Panc1 (cell line): Measurements from ENCODE around the gene HS3ST5. TPM values are rescaled to one million over a fixed set of nuclear protein-coding genes. Genes with fewer than 3 reads are reported as not detected.

Experiments used
- ATAC-seq: fragments of 200-7000 bp; cut with Tn5 transposase; 2 replicates; pipeline ENCODE4 v1.9.1; 2020; ENCODE audit warnings: mild to moderate bottlenecking, moderate library complexity
- BruUV-seq: library from RNA; stranded (reverse); fragments of 400-500 nt; replicated peaks from 2 replicates; lab custom pipeline; 2021; lab: Mats Ljungman, UMichigan
- CTCF ChIA-PET: fragments of 300-600 bp; sonication (Branson Sonifier 250); formaldehyde crosslinking; loops from one replicate; lab custom pipeline; 2022; ENCODE audit warnings: antibody characterized with exemption; lab: Charles Lee
- POLR2A ChIA-PET: fragments of 300-600 bp; sonication (Branson Sonifier 250); formaldehyde crosslinking; loops from one replicate; lab custom pipeline; 2022; ENCODE audit warnings: antibody characterized with exemption; lab: Charles Lee
- DNase-seq: peaks from one replicate; pipeline ENCODE4 v3.0.0-alpha.2; 2010; ENCODE audit warnings: low read depth, low spot score
- H3K27ac ChIP-seq: 2 replicates; pipeline ENCODE4 v1.5.1; 2011; ENCODE audit warnings: mild to moderate bottlenecking, low read length, inconsistent platforms
- H3K27me3 ChIP-seq: fragments of 200-500 bp; sonication (Bioruptor generic); 2 replicates; pipeline ENCODE4 v1.6.0; 2014; ENCODE audit warnings: low read length, inconsistent platforms; ENCODE audit not compliant: control insufficient read depth, insufficient read depth
- H3K36me3 ChIP-seq: fragments of 200-500 bp; sonication (Bioruptor generic); 2 replicates; pipeline ENCODE4 v1.5.1; 2014; ENCODE audit warnings: inconsistent platforms, mild to moderate bottlenecking, low read length, moderate library complexity; ENCODE audit not compliant: control insufficient read depth, insufficient read depth
- H3K4me1 ChIP-seq: 2 replicates; pipeline ENCODE4 v1.5.1; 2011; ENCODE audit warnings: inconsistent platforms, mild to moderate bottlenecking, low read length, moderate library complexity; ENCODE audit not compliant: control insufficient read depth, insufficient read depth
- H3K4me3 ChIP-seq, 2 experiments: 2 replicates each; pipeline ENCODE4 v1.5.1; 2011 to 2012; ENCODE audit warnings: low read depth in 2 of 2, low read length in 2 of 2, mild to moderate bottlenecking in 2 of 2, inconsistent platforms in 1 of 2, moderate library complexity in 1 of 2
- H3K9me3 ChIP-seq: fragments of 200-500 bp; sonication (Bioruptor generic); 2 replicates; pipeline ENCODE4 v1.5.1; 2014; ENCODE audit warnings: low read depth, mild to moderate bottlenecking, inconsistent platforms, low read length, moderate library complexity; ENCODE audit not compliant: control insufficient read depth, insufficient read depth
- POLR2AphosphoS5 ChIP-seq: IDR thresholded peaks from 2 replicates; pipeline ENCODE4 v1.6.1; 2012; ENCODE audit warnings: mild to moderate bottlenecking, low read depth, low read length, moderate library complexity
- REST ChIP-seq, 2 experiments: IDR thresholded peaks; 2 replicates each; pipeline ENCODE4 v1.6.1; 2011 to 2012; ENCODE audit warnings: low read depth in 2 of 2, control low read depth in 1 of 2, low read length in 1 of 2, mild to moderate bottlenecking in 1 of 2, moderate library complexity in 1 of 2; ENCODE audit not compliant: insufficient read depth in 1 of 2
- SIN3A ChIP-seq: IDR thresholded peaks from 2 replicates; pipeline ENCODE4 v1.6.1; 2012; ENCODE audit warnings: low read depth, mild to moderate bottlenecking, low read length, moderate library complexity, borderline replicate concordance; ENCODE audit not compliant: insufficient read depth
- TCF7L2 ChIP-seq: IDR thresholded peaks from 2 replicates; pipeline ENCODE4 v1.6.1; 2011; ENCODE audit warnings: mild to moderate bottlenecking, low read depth, low read length, inconsistent platforms
- in situ Hi-C: cut with HindIII; loops from 2 replicates; pipeline ENCODE4 v1.10.0; 2016; ENCODE audit warnings: low sequenced_read_pairs, low pct_unique_long_range_greater_than_20kb
- intact Hi-C: fragments of 100-400 bp; cut with micrococcal nuclease; formaldehyde crosslinking; loops from one replicate; pipeline ENCODE4 v1.10.0; 2022; ENCODE audit not compliant: unreplicated experiment
- total RNA-seq: library from RNA; stranded (reverse); gene quantifications from one replicate; pipeline ENCODE4 v1.2.1, GENCODE V29; 2021; ENCODE audit not compliant: unreplicated experiment
- TF ChIP-seq, protein P1 (sequence below): fragments of 450-650 bp; IDR thresholded peaks from 2 replicates; pipeline ENCODE4 v1.5.1; 2017; ENCODE audit warnings: mild to moderate bottlenecking

Gene HS3ST5
- total RNA-seq, 1 experiment from 2014 or later: 0.05 TPM

GRCh38 chr6:114160881-114161280 lies 181.9 kb downstream of the HS3ST5 start:
- ATAC-seq (no peak), DNase-seq (no peak)
- BruUV-seq: no TSS peak
- no peak overlapping the region for H3K27ac ChIP-seq
- intact Hi-C loops: no loop called here
- ChIA-PET POLR2A (no interaction called here), CTCF (no interaction called here)
- no peak overlapping the region for H3K4me3 ChIP-seq
- no peaks in the 10 kb centered on the region for H3K36me3 ChIP-seq
- H3K9me3 ChIP-seq: no peaks in the 10 kb centered on the region
- no peaks in the 10 kb centered on the region for H3K4me1 ChIP-seq
- in situ Hi-C loops: no loop called here
- H3K27me3 ChIP-seq: no peaks in the 10 kb centered on the region
- TF ChIP-seq, protein P1, sequence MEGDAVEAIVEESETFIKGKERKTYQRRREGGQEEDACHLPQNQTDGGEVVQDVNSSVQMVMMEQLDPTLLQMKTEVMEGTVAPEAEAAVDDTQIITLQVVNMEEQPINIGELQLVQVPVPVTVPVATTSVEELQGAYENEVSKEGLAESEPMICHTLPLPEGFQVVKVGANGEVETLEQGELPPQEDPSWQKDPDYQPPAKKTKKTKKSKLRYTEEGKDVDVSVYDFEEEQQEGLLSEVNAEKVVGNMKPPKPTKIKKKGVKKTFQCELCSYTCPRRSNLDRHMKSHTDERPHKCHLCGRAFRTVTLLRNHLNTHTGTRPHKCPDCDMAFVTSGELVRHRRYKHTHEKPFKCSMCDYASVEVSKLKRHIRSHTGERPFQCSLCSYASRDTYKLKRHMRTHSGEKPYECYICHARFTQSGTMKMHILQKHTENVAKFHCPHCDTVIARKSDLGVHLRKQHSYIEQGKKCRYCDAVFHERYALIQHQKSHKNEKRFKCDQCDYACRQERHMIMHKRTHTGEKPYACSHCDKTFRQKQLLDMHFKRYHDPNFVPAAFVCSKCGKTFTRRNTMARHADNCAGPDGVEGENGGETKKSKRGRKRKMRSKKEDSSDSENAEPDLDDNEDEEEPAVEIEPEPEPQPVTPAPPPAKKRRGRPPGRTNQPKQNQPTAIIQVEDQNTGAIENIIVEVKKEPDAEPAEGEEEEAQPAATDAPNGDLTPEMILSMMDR: no peak
- TF ChIP-seq REST (IDR thresholded peaks at IDR 0.05; ENCODE audit: insufficient read depth in 1 of 2, low read depth in 2 of 2, low read length in 1 of 2) (no peak), SIN3A (no peak), POLR2AphosphoS5 (no peak), TCF7L2 (no peak)

GRCh38 chr6:114159727-114160126 lies 183.1 kb downstream of the HS3ST5 start:
- Histone ChIP-seq H3K27ac (no peak overlapping the region), H3K4me1 (no peaks in the 10 kb centered on the region), H3K36me3 (no peaks in the 10 kb centered on the region), H3K4me3 (no peak overlapping the region), H3K9me3 (no peaks in the 10 kb centered on the region), H3K27me3 (no peaks in the 10 kb centered on the region)
- in situ Hi-C loops: loop anchor here (10.0 kb wide), 1 partner anchor 55 kb away; no protein-coding TSS in a partner anchor
- BruUV-seq: no TSS peak
- intact Hi-C loops: no loop called here
- ChIA-PET CTCF (no interaction called here), POLR2A (no interaction called here)
- ATAC-seq (no peak), DNase-seq (no peak)
- TF ChIP-seq REST (IDR thresholded peaks at IDR 0.05; ENCODE audit: insufficient read depth in 1 of 2, low read depth in 2 of 2, low read length in 1 of 2) (no peak), SIN3A (no peak), POLR2AphosphoS5 (no peak), TCF7L2 (no peak)
- TF ChIP-seq, protein P1: no peak
